ENCODE data around the gene UVRAG. TPM values are rescaled to one million over a fixed set of nuclear protein-coding genes. Genes with fewer than 3 reads are reported as not detected.

Gene UVRAG
- total and polyA plus RNA-seq, 9 donors = 10.1 to 26.7 (median 19.2) TPM

GRCh38 chr11:76129729-76130128 lies 314.7 kb downstream of the UVRAG start:
- Histone ChIP-seq H3K9me3 (no peaks in the 10 kb centered on the region), H3K4me1 (ENCODE audit: insufficient read depth) (peaks cover 10% of the 10 kb centered on the region), H3K27me3 (no peaks in the 10 kb centered on the region), H3K36me3 (no peaks in the 10 kb centered on the region), H3K27ac (no peak overlapping the region), H3K4me3 (no peak overlapping the region)
- DNase-seq = no peak
- intact Hi-C loops (cut with DNase I) = no loop called here
- TF ChIP-seq CTCF (IDR thresholded peaks at IDR 0.05) (no peak), POLR2A (IDR thresholded peaks at IDR 0.05) (no peak), EP300 (IDR thresholded peaks at IDR 0.05) (no peak)
- WGBS, 3 donors = 96 to 99% (median 97%) methylated on average over 2 of the region's 2 CpGs

DNA sequence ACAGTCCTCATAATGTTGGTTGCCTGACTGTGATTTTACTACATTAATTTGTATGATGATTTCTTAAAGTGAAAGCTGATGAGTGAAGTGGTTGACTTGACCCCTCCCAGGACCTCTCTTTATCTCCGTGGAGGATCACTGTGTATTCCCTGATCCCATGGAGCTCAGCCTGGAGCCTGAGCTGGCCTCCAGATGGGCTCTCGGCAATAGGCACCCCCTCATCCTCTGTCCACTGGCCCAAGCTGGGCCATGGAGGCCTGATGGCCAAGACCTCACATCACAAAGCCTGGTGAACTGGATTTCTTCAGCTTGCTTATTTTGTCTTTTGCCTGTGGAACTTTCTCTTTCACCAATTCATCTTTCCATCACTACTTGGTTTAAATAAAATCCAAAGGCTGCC lies 316.1 kb downstream of the UVRAG start:
- Histone ChIP-seq H3K9me3 (no peaks in the 10 kb centered on the region), H3K36me3 (no peaks in the 10 kb centered on the region), H3K4me1 (ENCODE audit: insufficient read depth) (peaks cover 10% of the 10 kb centered on the region), H3K27ac (no peak overlapping the region), H3K27me3 (no peaks in the 10 kb centered on the region), H3K4me3 (no peak overlapping the region)
- intact Hi-C loops (cut with DNase I) = no loop called here
- DNase-seq = no peak
- TF ChIP-seq CTCF (IDR thresholded peaks at IDR 0.05) = no peak
- TF ChIP-seq EP300 (IDR thresholded peaks at IDR 0.05) = no peak
- no peak for TF ChIP-seq POLR2A (IDR thresholded peaks at IDR 0.05)
- 51 to 57% (median 56%) methylated on average over 2 of the region's 2 CpGs for WGBS, 3 donors

- WGBS, 3 donors = 43 to 53% (median 50%) methylated on average over 6 of the region's 6 CpGs
Measured at GRCh38 chr11:76131671-76132631, 316.9 kb downstream of the UVRAG start.

GRCh38 chr11:76134239-76134638 lies 319.2 kb downstream of the UVRAG start:
- Histone ChIP-seq H3K27ac (no peak overlapping the region), H3K4me3 (no peak overlapping the region), H3K36me3 (no peaks in the 10 kb centered on the region), H3K9me3 (no peaks in the 10 kb centered on the region), H3K4me1 (ENCODE audit: insufficient read depth) (peaks cover 8% of the 10 kb centered on the region), H3K27me3 (no peaks in the 10 kb centered on the region)
- TF ChIP-seq POLR2A (IDR thresholded peaks at IDR 0.05) (no peak), EP300 (IDR thresholded peaks at IDR 0.05) (no peak), CTCF (IDR thresholded peaks at IDR 0.05) (no peak)
- no peak for DNase-seq
- 92 to 99% (median 95%) methylated on average over 3 of the region's 3 CpGs for WGBS, 3 donors
- intact Hi-C loops (cut with DNase I) = no loop called here

More at GRCh38 chr11:76131671-76132631, 316.9 kb downstream of the UVRAG start:
- H3K9me3 ChIP-seq = no peaks in the 10 kb centered on the region
- DNase-seq = no peak
- TF ChIP-seq POLR2A (IDR thresholded peaks at IDR 0.05) = no peak
- no peak for TF ChIP-seq EP300 (IDR thresholded peaks at IDR 0.05)
- TF ChIP-seq CTCF (IDR thresholded peaks at IDR 0.05) = no peak
- H3K4me3 ChIP-seq = no peak overlapping the region
- H3K36me3 ChIP-seq = no peaks in the 10 kb centered on the region
- H3K4me1 ChIP-seq (ENCODE audit: insufficient read depth) = peaks cover 10% of the 10 kb centered on the region
- no peak overlapping the region for H3K27ac ChIP-seq
- no peaks in the 10 kb centered on the region for H3K27me3 ChIP-seq
- intact Hi-C loops (cut with DNase I) = no loop called here

Data from ovary (tissue), 9 donors.